HG02981 (cell line): ENCODE measurements around the gene MED13L.
A peak's percentile ranks its signal among the peaks of the same experiment; 100 is the strongest.
"Not testable (repeated sequence)": the region's sequence is repeated elsewhere in the genome, so short reads cannot be mapped to it uniquely, and the experiment has no call there.

Experiments used
- ATAC-seq: cut with Tn5 transposase; IDR thresholded peaks from one replicate; pipeline ENCODE4 v1.9.1; 2021; ENCODE audit warnings: mild to moderate bottlenecking, moderate library complexity; ENCODE audit not compliant: unreplicated experiment

The MED13L gene

DNA sequence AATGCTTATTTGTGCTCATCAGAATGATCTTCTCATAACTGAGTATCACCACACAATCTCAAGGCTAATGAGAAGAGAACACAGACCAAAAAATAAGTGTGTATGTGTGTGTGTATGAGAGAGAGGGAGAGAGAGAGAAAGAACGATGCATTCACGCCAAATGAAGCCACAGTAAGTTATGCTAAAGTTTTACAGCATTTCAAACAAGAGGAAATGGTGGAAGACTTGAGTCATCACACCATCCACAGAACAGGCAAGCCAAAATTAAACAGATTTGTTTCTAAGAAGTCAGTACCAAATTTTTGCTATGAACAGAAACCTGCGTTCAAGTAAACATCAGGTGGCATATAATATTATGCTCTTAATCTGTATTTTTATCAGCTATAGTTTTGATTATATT is 141.2 kb downstream of the MED13L start:
- no peak for ATAC-seq

- ATAC-seq: no peak
These were observed 142.1 kb downstream of the MED13L start for GRCh38 chr12:116135209-116135930.

- no peak for ATAC-seq
These were observed 143.8 kb downstream of the MED13L start for GRCh38 chr12:116133636-116134214.

DNA sequence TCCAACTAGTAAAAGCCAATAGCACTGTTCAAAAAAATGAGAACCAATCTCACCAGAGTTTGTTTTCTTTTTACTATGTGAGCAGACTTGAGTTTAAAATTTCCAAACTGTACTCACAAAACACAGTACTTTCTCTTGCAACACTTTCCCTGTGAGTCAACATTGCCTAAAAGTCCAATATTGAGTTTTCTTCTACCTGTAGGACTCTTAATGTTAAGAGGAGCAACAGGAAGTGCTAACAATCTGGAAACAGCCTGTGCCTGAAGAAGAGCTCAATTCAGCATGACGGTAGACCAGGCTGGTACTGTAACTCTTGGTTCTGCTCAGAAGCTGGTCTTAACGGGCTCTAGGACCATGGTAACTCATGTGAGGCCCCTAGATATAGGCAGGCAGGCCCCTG is 144.3 kb downstream of the MED13L start:
- ATAC-seq: no peak

DNA sequence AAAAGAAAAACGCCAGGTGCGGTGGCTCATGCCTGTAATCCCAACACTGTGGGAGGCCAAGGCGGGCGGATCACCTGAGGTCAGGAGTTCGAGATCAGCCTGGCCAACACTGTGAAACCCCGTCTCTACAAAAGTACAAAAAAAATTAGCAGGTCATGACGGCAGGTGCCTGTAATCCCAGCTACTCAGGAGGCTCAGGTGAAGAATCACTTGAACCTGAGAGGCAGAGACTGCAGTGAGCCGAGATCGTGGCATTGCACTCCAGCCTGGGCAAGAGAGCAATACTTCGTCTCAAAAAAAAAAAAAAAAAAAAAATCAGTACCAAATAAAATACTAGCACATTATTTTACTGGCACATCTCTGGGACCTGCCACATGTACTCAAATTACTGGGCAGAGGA is 145.5 kb downstream of the MED13L start:
- not testable (repeated sequence) for ATAC-seq

GRCh38 chr12:116131176-116131575 is 146.3 kb downstream of the MED13L start:
- no peak for ATAC-seq

DNA sequence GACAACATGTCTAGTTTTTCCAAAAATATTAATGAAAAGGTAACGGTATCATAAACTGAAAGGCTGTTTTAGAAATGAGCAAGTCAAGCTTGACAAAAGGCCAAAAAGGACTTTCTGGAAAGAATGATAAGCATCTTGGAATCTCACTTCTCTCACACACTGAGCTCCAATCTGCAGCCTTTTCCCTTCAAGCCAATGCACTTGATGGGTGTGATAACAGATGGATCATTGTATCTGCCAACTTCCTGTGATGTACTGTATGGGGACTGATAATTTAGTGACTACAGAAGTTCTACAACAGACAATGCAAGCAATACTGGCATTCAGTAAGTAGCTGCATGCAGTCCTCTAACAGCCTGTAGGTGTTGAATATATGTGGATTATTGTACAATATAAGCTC is 147.1 kb downstream of the MED13L start:
- ATAC-seq: no peak

- ATAC-seq: no peak
These were observed 148.7 kb downstream of the MED13L start for GRCh38 chr12:116128779-116129178.

DNA sequence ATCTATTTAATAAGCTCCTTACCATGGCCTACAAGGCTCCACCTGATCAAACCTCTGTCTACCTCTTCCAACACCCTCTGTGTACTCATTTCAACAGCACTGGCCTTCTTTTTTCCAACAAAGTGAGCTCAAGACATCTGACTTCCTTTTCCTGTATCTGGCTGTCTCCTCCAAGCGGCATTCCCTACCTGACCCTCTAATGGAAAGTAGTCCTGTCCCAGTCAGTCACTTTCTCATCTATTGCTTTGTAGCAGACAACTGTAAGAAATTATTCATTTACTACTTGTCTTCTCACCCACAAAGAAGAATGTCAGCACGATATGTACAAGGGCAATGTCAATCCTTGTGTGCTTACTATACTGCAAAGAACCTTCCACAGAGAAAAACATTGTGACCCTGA is 149.6 kb downstream of the MED13L start:
- no peak for ATAC-seq

DNA sequence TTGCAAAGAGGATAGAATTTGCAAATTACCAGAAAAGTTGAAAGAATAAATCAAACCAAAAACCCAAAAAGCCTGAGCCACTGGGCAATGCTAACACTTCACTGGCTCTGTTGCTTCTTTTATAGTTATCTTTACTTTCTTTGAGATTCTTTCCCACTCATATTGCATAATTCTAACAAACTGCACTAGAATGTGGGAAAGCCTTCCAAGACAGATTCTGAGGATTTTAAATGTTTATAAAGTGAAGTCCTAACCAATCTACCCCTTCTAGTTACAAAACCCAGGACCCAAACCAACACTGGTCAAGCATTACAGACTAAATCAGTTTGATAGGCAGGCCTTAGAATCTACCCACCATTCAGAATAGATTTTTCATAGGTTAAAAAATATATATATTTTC is 150.9 kb downstream of the MED13L start:
- ATAC-seq: no peak

GRCh38 chr12:116125956-116126566 is 151.4 kb downstream of the MED13L start:
- ATAC-seq: no peak

- no peak for ATAC-seq
These were observed 152.4 kb downstream of the MED13L start for GRCh38 chr12:116125084-116125483.

DNA sequence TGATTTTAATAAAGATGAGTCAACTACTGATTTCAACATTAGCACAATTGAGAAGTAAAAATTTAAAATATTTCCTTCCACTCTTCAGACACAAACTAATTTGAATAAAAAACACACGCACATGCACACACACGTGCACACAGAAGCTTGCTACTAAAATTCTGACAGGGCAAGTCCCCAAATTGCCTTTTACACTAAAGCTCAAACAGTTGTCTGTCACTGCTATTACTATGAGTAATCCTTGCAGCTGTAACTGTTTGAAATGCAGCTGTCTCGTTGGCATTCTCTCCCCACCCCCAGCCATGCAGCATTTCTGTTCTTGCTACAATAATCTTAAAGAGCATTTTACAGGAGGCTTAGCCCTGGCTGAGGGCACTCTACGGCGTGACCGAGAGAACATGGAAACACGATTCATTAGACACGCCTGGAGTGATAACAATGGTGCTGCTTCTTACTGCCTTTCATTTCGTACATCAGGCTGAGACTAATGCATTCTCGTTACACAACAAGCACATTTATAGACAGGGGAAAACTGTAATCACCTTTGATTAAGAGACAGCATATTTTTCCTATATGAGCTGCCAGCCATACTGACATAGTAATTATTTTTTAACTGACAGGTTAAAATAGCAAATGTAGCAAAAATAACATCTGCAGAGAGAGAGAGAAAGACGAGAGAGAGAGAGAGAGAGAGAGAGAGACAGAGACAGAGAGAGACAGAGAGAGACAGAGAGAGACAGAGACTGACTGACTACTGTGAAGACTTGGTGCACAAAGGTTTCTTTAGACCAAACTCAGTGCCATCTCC is 153.8 kb downstream of the MED13L start:
- peak; percentile 73 for ATAC-seq

GRCh38 chr12:116122628-116123027 is 154.9 kb downstream of the MED13L start:
- ATAC-seq: no peak

- ATAC-seq: no peak
These were observed 156.0 kb downstream of the MED13L start for GRCh38 chr12:116121453-116121871.

DNA sequence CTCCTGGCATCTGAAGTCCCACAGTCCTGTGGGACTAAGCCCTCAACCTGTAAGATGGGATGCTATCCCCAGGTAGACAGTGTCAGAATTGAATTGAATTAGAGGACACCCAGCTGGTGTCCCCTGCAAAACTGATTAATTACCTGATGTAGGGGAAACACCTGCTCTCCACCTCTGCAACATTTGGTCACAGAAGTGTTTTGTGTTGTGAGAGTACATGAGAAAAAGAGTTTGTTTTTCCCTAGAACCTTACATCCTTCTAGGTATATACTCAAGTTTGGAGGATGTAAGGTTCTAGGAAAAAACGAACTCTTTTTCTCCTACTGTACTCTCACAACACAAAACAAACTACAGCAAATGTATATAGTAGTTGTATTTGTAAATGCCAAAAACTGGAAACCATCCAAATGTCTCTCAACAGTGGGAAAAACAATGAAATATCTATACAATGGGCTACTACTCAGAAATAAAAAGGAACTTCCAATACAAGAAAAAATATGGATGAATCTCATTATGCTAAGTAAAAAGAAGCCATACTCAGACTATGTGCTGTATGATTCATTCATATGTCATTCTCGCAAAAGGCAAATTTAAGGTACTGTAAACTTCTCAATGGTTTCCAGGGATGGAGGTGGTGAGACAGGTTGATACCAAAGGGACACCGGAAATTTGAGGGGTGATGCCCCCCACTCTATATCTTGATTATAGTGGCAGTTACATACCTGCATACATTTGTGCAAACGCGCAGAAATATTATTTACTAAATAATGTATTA is 160.7 kb downstream of the MED13L start:
- ATAC-seq: no peak

- ATAC-seq: no peak
These were observed 163.9 kb downstream of the MED13L start for GRCh38 chr12:116113398-116114130.

DNA sequence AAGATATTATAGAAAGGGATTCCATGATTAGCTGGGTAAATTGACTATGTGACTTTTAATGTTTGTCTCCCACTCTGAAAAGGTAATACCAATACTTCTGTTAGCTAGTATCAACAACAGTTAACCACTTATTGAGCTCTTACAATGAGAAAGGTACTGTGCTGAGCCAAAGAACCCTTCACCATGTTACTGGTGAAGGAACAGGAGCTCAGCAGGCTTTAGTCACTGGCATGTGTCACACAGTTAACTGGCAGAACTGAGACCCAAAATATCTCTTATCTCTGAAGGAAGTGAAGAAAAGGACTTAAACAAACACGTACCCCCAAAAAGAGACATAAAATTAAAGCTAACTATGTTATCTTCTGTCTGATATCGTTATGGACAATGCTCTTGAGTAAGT is 170.6 kb downstream of the MED13L start:
- ATAC-seq: no peak

GRCh38 chr12:116104167-116104767 is 173.2 kb downstream of the MED13L start:
- no peak for ATAC-seq

GRCh38 chr12:116101991-116102390 is 175.5 kb downstream of the MED13L start:
- no peak for ATAC-seq
